ENCODE results near the gene KLHL17.
"Not testable (repeated sequence)": the region's sequence is repeated elsewhere in the genome, so short reads cannot be mapped to it uniquely, and the experiment has no call there.

The KLHL17 gene

DNA sequence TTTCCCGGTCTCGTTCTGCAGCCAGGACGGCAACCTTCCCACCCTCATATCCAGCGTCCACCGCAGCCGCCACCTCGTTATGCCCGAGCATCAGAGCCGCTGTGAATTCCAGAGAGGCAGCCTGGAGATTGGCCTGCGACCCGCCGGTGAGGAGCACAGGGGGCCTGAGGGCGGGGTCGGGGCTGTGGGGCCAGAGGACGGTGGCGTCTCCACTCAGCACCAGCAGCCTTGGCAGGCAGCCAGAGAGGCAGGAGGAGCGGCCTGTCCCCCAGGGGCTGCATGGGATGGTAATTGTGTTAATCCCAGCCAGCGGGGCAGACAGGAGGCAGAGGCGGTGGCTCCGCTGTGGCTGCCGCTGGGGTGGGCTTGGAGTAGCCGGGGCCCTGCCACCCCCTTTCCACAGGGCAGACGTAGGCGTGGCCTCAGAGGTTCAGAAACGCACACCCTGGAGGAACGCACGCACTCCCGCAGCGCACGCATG lies 24.6 kb upstream of the KLHL17 start:
- DNase-seq (ENCODE audit: extremely low read depth in 1 of 2, low read depth in 1 of 2), result no peak

DNA sequence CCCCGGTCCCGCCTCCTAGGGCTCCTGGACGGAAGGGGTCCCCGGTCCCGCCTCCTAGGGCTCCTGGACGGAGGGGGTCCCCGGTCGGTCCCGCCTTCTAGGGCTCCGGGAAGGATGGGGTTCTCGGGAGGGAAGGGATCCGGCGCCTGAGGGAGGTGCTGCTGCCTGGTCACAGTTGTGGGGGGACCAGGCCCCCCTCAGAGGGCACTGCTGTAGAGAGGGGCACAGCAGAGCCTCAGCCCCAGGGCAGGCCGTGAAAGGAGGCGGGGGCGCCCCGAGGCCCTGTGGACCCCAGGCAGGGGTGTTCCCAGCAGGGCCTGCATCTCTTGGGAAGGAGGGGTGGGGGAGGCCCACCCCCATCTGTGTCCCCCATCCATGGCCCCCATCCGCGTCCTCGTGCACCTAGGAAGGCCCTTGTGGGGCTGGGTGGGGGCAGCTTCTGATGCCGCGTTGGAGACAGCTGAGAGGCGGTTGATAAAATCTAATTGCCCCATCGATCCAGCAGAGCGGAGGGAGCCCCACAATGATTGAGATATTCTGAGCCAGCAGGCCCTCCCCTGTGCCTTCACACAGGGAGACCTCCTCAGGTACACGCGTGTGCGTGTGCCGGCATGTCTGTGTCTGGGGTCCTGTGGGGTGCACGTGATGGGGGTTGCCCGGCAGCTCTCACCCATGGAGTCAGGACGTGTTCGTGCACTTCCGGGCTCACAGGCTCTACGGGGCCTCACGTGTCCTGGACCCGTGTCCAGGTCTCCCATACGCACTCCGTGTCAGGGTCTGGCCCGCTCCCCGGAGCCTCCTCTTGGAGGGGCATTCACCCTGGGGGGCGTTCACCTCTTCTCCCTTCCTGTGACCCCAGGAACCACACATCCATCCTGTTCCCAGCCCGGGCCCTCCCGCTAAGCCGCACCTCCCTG lies 23.8 kb upstream of the KLHL17 start:
- no peak for DNase-seq (ENCODE audit: extremely low read depth in 1 of 2, low read depth in 1 of 2)

DNA sequence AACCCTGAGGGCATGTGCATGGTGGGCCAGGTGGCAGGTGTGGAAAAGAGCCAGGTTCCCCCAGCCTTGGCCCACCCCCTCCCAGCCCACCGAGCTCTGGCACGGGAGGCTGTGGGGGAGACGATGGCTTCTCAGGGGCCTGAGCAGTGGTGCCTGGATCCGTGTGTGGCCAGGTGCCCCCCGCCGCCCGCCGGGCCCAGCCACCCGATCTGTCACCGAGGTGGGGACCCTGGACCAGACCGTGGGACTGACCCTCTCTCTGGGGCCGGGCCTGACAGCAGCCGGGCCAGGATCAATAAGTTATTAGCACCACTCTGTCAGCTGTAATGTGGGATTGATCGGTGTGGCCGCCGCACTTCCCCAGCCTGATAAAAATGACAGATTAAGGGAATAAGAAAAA lies 22.9 kb upstream of the KLHL17 start:
- DNase-seq (ENCODE audit: extremely low read depth in 1 of 2, low read depth in 1 of 2), result no peak

DNA sequence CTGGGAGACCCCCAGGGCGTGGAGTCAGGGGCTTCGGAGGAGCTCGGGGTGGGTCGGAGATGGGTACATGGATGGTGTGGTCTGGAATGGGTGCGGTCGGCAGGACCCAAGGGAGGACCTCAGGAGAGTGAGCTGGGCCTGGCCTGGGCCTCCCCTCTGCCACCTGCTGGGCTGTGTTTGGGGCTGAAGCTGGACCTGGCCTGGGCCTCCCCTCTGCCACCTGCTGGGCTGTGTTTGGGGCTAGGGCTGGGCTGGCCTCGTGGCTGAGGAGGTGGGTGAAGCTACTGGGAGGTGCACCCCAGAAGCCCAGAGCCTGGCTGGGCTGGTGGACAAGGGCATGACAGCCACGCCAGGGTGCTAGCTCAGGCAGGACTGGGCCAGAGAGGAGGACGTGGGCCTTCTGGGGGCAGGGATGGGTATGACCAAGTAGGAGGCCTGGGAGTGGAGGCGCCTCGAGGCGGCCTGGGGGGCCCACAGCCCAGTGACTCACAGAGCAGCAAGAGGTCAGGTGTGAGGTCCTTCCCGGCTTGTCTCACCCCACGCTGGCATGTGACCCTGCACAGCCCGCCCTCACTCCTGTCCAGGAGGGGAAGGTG lies 22.2 kb upstream of the KLHL17 start:
- no peak for DNase-seq (ENCODE audit: extremely low read depth in 1 of 2, low read depth in 1 of 2)

DNA sequence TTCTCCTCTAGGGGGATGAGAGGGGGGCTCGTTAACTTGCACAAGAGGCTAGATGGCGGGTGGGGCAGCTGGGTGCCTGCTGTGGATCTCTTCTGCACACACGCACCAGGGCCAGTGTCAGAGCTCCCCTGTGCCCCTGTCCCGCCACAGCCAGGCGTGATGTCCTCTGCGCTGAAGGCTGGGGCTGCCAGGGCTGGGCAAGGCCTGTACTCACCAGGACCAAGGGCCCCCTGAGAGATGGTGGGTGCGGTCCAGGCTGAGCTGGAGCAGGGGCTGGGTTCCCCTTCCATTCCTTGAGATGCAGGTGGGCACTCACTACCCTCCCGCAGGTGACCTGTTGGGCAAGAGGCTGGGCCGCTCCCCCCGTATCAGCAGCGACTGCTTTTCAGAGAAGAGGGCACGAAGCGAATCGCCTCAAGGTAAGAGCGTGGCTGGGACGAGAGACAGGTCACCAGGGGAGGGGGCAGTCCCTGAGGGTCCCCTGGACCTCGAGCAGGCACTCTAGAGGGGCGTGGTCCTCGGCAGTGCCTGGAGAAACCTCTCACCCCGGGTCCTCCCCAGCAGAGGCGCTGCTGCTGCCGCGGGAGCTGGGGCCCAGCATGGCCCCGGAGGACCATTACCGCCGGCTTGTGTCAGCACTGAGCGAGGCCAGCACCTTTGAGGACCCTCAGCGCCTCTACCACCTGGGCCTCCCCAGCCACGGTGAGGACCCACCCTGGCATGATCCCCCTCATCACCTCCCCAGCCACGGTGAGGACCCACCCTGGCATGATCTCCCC lies 21.5 kb upstream of the KLHL17 start:
- DNase-seq (ENCODE audit: extremely low read depth in 1 of 2, low read depth in 1 of 2), result no peak

DNA sequence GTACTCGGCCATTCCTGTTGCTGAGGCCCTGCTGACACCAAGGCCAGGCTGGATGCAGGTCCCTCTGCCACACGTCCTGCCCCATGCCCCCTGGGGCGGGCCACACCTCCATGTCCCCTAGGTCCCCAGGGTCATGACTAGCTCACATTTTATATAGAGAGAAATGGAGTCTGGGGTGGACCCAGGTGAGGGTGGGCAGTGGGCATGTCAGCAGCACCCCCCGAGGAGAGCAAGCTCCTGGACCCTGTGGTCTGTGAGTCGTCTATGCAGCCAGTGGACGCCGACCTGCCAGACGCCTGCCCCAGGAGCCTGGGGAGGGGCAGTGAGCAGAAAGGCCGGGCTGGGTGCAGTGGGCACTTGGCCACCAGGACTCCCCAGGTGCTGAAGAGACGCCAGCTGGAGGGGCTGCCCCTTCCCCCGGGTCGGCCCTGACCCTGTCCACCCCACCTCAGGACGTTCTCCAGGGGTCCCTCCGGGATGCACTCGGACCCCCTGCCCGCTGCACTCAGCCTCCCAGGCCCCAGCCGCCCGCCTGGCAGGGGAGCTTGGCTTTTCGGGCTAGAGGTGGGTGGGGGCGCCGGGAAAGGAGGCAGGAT lies 20.8 kb upstream of the KLHL17 start:
- no peak for DNase-seq (ENCODE audit: extremely low read depth in 1 of 2, low read depth in 1 of 2)

GRCh38 chr1:940107-941014 lies 20.0 kb upstream of the KLHL17 start:
- DNase-seq (ENCODE audit: extremely low read depth in 1 of 2, low read depth in 1 of 2), result no peak

DNA sequence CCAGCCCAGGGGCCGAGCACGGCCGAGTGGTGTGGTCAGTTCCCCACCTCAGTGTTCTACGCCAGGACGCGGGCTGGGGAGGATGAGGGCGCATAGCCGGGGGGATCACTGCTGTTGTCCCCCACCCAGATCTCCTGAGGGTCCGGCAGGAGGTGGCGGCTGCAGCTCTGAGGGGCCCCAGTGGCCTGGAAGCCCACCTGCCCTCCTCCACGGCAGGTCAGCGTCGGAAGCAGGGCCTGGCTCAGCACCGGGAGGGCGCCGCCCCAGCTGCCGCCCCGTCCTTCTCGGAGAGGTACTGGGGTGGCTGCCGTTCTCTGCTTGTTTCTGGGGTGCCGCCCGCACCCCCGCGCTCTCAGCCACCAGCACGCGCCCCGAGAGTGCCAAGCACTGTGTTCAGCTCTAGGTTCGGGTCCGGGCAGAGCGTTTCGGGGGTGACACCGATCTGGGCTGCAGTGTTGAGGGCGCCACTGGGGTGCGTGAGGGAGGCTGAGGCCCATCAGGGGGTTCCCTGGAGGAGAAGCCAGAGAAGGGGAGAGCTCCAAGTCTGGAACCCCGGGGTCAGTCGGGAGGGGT lies 19.3 kb upstream of the KLHL17 start:
- DNase-seq (ENCODE audit: extremely low read depth in 1 of 2, low read depth in 1 of 2), result no peak

DNA sequence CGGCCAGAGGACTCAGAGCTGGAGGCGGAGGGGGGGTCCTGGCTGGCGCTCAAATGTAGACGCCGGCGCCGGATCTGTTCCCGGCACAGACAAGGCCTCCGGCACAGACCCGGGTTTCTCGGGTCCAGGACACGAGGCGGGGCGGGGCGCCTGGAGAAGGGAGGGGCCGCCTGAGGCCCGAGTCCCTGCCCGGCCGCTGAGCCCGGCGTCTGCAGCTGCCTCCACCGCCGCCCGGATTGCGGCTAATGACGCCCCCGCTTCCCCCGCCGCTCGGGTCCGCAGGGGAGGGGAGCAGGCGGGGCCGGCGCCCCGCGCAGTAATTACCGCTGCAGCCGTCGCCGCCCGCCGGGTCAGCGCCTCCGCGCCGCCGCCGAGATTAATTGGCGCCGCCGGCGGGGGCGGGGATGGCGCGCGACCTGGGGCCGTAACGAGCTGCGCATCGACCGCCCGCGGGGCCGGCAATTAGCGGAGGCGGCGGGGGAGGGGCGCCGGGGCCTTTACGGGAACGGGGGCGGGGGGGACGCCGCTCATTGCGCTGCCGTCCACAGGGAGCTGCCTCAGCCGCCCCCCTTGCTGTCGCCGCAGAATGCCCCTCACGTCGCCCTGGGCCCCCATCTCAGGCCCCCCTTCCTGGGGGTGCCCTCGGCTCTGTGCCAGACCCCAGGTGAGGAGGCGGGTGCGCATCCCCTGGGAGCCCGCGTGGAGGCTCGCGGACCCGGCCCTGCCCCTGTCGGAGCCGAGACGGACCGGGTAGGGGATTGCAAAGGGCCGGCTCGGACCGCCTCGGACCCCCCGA lies 18.6 kb upstream of the KLHL17 start:
- DNase-seq (ENCODE audit: extremely low read depth in 1 of 2, low read depth in 1 of 2), result no peak

GRCh38 chr1:942411-942821 lies 18.0 kb upstream of the KLHL17 start:
- DNase-seq (ENCODE audit: extremely low read depth in 1 of 2, low read depth in 1 of 2), result no peak

DNA sequence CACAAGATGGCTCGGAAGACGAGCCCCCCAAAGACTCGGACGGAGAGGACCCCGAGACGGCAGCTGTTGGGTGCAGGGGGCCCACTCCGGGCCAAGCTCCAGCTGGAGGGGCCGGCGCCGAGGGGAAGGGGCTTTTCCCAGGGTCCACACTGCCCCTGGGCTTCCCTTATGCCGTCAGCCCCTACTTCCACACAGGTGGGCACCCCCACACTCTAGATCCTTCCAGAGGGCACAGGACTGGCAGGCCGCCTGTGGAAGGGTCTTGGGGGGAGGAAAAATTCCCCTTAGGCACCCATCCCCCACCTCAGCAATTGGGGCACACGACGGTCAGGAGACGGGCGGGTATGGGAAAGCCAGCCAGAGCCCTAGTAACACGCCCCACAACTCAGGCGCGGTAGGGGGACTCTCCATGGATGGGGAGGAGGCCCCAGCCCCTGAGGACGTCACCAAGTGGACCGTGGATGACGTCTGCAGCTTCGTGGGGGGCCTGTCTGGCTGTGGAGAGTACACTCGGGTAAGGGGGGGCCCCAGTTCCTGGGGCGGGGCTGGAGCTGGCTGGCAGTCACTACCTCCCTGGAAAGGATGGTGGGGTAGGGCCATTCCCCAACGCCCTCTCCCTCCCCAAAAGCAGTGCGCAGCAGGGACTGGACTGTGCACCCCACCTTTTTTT lies 17.4 kb upstream of the KLHL17 start:
- DNase-seq (ENCODE audit: extremely low read depth in 1 of 2, low read depth in 1 of 2), result no peak

DNA sequence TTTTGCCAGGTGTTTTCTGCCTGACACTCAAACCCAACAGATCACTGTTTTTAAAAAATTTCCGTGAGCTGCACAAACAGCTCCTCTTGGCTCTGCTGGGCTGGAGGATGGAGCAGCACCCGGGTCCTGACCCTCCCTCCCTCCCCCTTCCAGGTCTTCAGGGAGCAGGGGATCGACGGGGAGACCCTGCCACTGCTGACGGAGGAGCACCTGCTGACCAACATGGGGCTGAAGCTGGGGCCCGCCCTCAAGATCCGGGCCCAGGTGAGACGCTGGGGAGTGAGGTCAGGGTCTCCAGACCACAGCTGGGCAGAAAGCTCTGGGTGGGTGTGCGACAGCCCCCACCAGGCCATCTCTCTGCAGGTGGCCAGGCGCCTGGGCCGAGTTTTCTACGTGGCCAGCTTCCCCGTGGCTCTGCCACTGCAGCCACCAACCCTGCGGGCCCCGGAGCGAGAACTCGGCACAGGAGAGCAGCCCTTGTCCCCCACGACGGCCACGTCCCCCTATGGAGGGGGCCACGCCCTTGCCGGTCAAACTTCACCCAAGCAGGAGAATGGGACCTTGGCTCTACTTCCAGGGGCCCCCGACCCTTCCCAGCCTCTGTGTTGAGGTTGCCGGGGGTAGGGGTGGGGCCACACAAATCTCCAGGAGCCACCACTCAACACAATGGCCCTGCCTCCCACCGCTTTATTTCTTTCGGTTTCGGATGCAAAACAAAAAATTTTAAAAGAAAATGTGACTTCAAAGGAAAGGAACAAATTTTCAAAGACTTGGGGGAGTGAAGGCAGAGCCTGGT lies 16.6 kb upstream of the KLHL17 start:
- no peak for DNase-seq (ENCODE audit: extremely low read depth in 1 of 2, low read depth in 1 of 2)

DNA sequence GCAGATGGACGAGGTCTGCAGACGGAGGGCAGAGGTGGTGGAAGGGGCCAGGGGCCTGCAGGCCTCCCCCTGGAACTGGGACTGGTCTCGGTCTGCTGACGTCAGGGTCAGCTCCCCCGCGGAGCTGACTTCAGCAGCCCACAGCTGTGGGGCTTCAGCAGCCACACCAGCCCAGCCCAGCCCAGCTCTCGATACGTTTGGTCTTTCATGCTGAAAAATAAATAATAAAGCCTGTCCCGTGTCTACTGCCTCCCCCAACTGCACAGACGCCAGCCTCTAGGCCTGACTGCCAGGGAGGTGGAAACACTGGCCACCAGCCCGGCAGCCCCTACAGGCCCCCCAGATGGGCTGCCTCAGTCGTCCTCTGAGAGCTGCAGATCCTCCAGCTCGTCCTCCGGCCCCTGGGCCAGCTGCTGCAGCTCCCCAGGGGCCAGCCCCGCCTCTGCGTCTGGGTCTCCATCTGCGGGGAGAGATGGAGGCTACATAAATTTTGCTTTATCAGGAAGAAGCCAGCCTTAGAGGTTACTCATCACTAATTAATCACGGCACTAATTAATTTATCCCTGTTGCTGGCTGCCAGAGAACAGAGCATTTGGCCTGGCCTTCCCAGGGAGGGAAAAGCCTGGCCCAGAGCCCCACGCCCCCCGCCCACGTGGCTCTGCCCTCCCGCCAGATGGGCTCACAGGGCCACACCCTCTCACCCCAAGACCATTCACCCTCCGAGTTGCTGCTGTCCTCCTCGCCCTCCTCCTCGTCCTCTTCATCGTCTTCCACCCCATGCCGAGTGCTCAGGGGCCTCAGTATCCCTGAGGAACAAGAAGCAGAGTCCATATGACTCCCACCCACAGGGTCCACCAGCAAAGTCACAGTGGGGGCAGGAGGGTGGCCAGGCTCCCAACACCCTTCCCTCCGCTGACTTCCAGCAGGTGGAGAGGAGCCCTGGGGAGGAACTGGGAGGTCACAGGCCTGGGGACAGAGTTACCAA lies 15.8 kb upstream of the KLHL17 start:
- no peak for DNase-seq (ENCODE audit: extremely low read depth in 1 of 2, low read depth in 1 of 2)

DNA sequence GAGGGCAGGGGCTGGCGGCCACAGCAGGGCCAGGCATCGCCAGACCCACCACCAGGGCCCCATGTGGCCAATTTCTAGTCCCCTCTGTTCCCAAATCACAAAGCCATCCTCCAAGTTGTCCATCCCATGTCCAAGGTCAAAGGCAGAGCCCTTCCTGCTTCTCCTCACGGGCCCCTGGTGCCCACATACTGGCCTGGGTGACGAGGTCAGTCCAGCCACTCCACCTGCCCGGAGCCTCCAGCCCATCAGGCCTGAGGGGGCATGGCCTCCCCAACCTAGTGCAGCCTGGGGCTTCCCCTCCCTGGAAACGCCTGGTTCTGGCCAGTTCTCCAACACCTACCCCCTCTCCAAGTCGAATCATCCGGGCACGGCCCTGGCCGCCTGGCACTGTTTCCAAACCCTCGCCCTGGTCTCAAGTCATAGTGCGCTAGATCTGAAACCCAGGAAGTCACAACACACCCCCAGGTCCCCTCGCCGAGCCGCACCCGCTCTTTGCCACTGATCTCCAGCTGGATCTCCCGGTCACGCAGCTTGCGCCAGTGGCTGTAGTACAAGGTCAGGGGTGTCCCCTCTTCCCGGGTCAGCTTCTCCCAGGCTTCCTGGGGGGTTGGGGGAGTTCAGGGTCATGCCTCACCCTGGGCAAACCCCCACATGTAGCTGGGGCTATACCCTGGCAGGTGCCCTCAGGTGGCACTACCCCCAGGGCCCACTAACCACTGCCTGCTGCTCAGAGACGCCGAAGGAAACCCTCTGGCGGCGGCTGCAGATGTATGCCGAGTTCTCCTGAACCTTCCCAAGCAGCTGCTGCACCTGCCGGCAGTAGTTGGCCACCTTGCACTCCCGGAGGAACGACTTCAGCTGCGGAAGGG lies 14.5 kb upstream of the KLHL17 start:
- no peak for DNase-seq (ENCODE audit: extremely low read depth in 1 of 2, low read depth in 1 of 2)

DNA sequence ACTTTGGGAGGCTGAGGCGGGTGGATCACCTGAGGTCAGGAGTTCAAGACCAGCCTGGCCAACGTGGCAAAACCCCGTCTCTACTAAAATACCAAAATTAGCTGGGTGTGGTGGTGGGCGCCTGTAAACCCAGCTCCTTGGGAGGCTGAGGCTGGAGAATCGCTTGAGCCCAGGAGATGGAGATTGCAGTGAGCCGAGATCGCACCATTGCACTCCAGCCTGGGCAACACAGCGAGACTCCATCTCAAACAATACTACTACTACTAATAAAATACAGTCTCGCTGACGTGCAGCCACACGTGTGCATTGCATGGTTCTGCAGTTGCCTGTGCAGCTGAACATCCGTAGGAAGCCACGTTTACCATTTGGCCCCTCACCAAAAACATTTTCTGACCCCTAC lies 13.6 kb upstream of the KLHL17 start:
- DNase-seq (ENCODE audit: extremely low read depth in 1 of 2, low read depth in 1 of 2), result not testable (repeated sequence)

All from activated CD8-positive, alpha-beta memory T cell treated with anti-CD3 and anti-CD28 coated beads for 1 hour (primary cell).